ENCODE results near the gene GCC1. TPM values are rescaled to one million over a fixed set of nuclear protein-coding genes. Genes with fewer than 3 reads are reported as not detected.
A peak's percentile ranks its signal among the peaks of the same experiment; 100 is the strongest.

Gene GCC1
- total RNA-seq, 2 donors from 2014 or later, result 13.5 to 17.7 TPM

DNA sequence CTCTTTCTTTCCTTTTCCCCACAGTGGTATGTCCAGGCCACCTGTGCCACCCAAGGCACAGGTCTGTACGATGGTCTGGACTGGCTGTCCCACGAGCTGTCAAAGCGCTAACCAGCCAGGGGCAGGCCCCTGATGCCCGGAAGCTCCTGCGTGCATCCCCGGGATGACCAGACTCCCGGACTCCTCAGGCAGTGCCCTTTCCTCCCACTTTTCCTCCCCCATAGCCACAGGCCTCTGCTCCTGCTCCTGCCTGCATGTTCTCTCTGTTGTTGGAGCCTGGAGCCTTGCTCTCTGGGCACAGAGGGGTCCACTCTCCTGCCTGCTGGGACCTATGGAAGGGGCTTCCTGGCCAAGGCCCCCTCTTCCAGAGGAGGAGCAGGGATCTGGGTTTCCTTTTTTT lies 5.8 kb upstream of the GCC1 start:
- ATAC-seq (ENCODE audit: insufficient number of reproducible peaks, low FRiP score, low read depth), result no peak
- H3K27ac ChIP-seq, result no peak overlapping the region
- H3K27me3 ChIP-seq (replicated peaks; ENCODE audit: insufficient read depth), result no peaks in the 10 kb centered on the region
- H3K36me3 ChIP-seq, result peaks cover 18% of the 10 kb centered on the region
- H3K4me3 ChIP-seq, result no peak overlapping the region
- no peaks in the 10 kb centered on the region for H3K9me3 ChIP-seq
- H3K4me1 ChIP-seq (ENCODE audit: control insufficient read depth in 1 of 2, low read depth in 2 of 2), result peaks cover 10 to 20% of the 10 kb centered on the region in 2 donors
- DNase-seq (ENCODE audit: low spot score), result no peak
- TF ChIP-seq, protein P1, sequence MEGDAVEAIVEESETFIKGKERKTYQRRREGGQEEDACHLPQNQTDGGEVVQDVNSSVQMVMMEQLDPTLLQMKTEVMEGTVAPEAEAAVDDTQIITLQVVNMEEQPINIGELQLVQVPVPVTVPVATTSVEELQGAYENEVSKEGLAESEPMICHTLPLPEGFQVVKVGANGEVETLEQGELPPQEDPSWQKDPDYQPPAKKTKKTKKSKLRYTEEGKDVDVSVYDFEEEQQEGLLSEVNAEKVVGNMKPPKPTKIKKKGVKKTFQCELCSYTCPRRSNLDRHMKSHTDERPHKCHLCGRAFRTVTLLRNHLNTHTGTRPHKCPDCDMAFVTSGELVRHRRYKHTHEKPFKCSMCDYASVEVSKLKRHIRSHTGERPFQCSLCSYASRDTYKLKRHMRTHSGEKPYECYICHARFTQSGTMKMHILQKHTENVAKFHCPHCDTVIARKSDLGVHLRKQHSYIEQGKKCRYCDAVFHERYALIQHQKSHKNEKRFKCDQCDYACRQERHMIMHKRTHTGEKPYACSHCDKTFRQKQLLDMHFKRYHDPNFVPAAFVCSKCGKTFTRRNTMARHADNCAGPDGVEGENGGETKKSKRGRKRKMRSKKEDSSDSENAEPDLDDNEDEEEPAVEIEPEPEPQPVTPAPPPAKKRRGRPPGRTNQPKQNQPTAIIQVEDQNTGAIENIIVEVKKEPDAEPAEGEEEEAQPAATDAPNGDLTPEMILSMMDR (IDR thresholded peaks at IDR 0.05), result no peak

DNA sequence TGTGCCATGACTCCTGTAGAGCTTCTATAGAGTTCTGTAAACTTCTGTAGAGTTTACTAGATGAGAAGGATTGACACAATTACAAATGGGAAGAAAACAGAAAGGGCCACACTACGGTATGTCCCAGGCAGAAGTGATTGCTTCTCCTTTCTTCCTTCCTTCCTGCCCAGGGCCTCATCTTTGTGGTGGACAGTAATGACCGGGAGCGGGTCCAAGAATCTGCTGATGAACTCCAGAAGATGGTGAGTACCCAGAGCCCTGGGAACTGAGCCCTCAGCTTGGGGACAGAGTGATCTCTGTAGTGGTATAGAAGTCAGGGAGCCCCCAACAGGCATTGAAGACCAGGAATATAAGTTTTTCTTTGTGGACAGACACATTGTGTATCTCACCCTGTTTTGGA lies 4.5 kb upstream of the GCC1 start:
- no peak for ATAC-seq (ENCODE audit: insufficient number of reproducible peaks, low FRiP score, low read depth)
- Histone ChIP-seq H3K4me3 (no peak overlapping the region), H3K27ac (no peak overlapping the region)

DNA sequence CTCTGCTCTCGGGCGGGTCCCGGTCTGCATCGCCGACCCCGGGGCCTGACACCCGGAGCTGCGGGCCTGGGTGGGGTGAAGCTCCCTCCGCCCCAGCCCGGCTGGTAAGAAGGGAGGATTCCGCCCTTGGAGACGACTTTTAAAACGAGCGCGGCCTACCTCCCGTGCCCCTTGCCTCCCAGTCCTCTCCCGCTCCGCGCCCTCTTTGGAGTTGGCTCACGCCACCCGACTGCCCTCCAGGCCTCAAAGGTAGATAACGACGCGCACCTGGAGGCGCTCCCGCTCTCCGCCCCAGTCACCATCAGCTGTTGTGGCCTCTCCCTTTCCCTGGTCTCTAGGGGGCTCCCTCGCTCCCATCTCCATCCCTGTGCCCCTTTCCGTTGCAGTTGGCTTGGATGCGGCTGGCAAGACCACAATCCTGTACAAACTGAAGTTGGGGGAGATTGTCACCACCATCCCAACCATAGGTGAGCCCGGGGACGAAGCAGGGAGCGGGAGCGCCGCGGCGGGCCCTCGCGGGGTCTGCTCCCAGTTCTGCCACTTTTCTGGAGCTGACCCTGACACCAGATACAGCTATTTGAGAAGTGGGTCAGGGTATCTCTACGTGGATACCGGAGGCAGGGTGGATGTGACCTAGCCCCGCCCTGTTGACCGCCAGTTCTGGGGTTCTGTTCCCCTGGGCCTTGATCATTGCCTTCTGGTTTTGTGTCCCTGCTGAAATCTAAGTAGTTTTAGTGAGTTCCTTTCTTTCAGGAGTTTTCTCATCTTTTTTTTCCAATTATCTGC lies 3.5 kb upstream of the GCC1 start:
- H3K9me3 ChIP-seq, result no peaks in the 10 kb centered on the region
- H3K4me3 ChIP-seq, result peak overlapping the region; percentile 92
- TF ChIP-seq, protein P1 (IDR thresholded peaks at IDR 0.05), result no peak
- no peak for ATAC-seq (ENCODE audit: insufficient number of reproducible peaks, low FRiP score, low read depth)
- H3K36me3 ChIP-seq, result peaks cover 18% of the 10 kb centered on the region
- peak overlapping the region; percentile 86 to 87 for H3K27ac ChIP-seq
- H3K4me1 ChIP-seq (ENCODE audit: control insufficient read depth in 1 of 2, low read depth in 2 of 2), result peaks cover 18 to 38% of the 10 kb centered on the region in 2 donors
- no peaks in the 10 kb centered on the region for H3K27me3 ChIP-seq (replicated peaks; ENCODE audit: insufficient read depth)
- no peak for DNase-seq (ENCODE audit: low spot score)

More for the DNA sequence above, 4.5 kb upstream of the GCC1 start:
- TF ChIP-seq, protein P1 (IDR thresholded peaks at IDR 0.05), result no peak
- no peaks in the 10 kb centered on the region for H3K9me3 ChIP-seq
- peaks cover 18% of the 10 kb centered on the region for H3K36me3 ChIP-seq
- peaks cover 10 to 28% of the 10 kb centered on the region in 2 donors for H3K4me1 ChIP-seq (ENCODE audit: control insufficient read depth in 1 of 2, low read depth in 2 of 2)
- no peaks in the 10 kb centered on the region for H3K27me3 ChIP-seq (replicated peaks; ENCODE audit: insufficient read depth)
- no peak for DNase-seq (ENCODE audit: low spot score)

DNA sequence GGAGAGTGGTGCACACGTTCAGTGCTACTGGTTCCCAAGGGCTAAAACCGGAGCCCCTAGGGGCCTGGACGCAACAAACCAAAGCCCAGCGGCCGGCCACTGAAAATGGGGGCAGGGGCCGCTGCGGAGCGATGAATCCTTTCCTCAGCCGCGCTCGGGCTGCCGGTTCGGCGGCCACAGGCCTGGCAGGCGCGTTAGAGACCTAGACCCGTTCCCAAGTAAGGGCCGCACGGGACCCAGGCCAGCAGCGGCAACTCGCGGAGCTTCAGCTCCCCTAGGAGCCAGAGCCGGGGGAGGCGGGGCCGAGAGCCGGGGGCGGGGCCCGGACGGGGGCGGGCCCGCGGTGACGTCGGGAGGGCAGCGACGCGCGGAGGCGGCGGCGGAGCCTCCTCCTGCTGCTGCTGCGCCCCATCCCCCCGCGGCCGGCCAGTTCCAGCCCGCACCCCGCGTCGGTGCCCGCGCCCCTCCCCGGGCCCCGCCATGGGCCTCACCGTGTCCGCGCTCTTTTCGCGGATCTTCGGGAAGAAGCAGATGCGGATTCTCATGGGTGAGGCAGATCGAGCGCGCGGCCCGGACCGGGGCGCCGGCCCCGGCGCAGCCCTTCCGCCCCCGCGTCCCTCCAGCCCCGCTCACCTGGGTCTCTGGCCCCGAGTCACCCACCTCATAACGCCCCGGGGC lies 2.8 kb upstream of the GCC1 start, which contains the start of gene ARF5:
ARF5 (plus strand) TSS at position 393 of the 678 bp plus-strand sequence; CDS start at position 481, 88 bp downstream.
- no peaks in the 10 kb centered on the region for H3K27me3 ChIP-seq (replicated peaks; ENCODE audit: insufficient read depth)
- H3K36me3 ChIP-seq, result peaks cover 19% of the 10 kb centered on the region
- TF ChIP-seq, protein P1 (IDR thresholded peaks at IDR 0.05), result no peak
- no peaks in the 10 kb centered on the region for H3K9me3 ChIP-seq
- ATAC-seq (ENCODE audit: insufficient number of reproducible peaks, low FRiP score, low read depth), result peak; percentile 74
- DNase-seq (ENCODE audit: low spot score), result peak; percentile 45
- peak within 1 kb of the TSS; percentile 92 for H3K4me3 ChIP-seq
- H3K4me1 ChIP-seq (ENCODE audit: control insufficient read depth in 1 of 2, low read depth in 2 of 2), result peaks cover 24 to 45% of the 10 kb centered on the region in 2 donors
- H3K27ac ChIP-seq, result peak within 1 kb of the TSS; percentile 86 to 87

DNA sequence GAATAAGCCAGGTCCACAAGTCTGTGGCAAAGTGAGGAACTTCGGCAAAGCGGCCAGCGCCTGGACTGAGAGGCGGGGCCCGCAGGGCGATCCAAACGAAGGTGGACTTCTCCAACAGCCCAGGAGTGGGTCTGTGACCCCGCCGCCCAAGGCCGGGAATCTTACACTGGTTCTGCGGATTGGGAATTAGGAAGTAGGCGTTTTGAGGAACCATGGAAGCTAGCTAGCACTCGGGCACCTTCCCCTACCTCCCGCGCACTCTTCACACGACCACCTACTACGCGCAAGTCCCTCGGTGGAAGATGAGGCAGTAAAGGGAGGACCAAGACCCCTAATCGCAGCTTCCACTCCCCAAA lies 2.2 kb upstream of the GCC1 start:
- ATAC-seq (ENCODE audit: insufficient number of reproducible peaks, low FRiP score, low read depth) (no peak), DNase-seq (ENCODE audit: low spot score) (no peak)
- Histone ChIP-seq H3K36me3 (peaks cover 24% of the 10 kb centered on the region), H3K27ac (peak overlapping the region; percentile 86 to 87), H3K4me1 (ENCODE audit: control insufficient read depth in 1 of 2, low read depth in 2 of 2) (peaks cover 25 to 50% of the 10 kb centered on the region in 2 donors), H3K9me3 (no peaks in the 10 kb centered on the region), H3K4me3 (peak overlapping the region; percentile 92), H3K27me3 (replicated peaks; ENCODE audit: insufficient read depth) (no peaks in the 10 kb centered on the region)
- TF ChIP-seq, protein P1 (IDR thresholded peaks at IDR 0.05), result no peak

All from thoracic aorta (tissue), 2 donors.